Skin epidermis (tissue), 12 donors: Measurements from ENCODE around the gene CDNF.
"Not testable (repeated sequence)": the region's sequence is repeated elsewhere in the genome, so short reads cannot be mapped to it uniquely, and the experiment has no call there.

Experiments used
- H3K27ac ChIP-seq, 21 experiments: fragments of 200-600 bp; sonication (generic) in 11 of 21; one replicate each; pipeline ENCODE4 v1.5.0; 2020; ENCODE audit warnings: mild to moderate bottlenecking in 3 of 21, inconsistent platforms in 2 of 21, moderate library complexity in 2 of 21
- H3K4me3 ChIP-seq, 7 experiments: fragments of 200-600 bp; sonication (generic) in 2 of 7; one replicate each; pipeline ENCODE4 v1.5.0; 2020; ENCODE audit warnings: inconsistent platforms in 2 of 7, mild to moderate bottlenecking in 2 of 7, moderate library complexity in 1 of 7

Gene CDNF

DNA sequence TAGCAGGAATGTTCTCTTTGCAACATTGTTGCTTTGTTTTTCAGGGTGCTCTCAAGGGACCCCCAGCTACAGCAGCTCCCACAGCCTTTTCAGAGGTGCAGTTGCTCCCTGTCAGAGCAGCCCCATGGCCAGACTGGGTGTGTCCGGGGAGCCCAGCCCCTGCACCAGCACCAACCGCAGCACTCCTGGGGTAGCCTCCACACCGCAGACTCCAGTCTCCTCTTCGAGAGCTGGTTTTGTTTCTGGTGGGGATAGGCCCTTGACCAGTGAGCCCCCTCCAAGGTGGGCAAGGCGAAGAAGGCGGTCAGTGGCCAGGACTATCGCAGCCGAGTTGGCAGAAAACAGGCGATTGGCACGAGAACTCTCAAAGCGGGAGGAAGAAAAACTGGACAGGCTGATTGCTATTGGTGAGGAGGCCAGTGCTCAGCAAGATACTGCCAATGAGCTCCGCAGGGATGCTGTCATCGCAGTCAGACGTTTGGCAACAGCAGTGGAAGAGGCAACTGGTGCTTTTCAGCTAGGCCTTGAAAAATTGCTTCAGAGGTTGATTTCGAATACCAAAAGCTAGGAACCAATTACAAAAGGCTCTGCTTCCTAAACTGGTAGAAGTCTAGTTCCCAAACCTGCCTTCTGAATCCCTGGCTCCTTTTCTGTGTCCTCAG lies 5.6 kb upstream of the CDNF start:
- no peak overlapping the region for H3K4me3 ChIP-seq
- H3K27ac ChIP-seq: no peak overlapping the region

DNA sequence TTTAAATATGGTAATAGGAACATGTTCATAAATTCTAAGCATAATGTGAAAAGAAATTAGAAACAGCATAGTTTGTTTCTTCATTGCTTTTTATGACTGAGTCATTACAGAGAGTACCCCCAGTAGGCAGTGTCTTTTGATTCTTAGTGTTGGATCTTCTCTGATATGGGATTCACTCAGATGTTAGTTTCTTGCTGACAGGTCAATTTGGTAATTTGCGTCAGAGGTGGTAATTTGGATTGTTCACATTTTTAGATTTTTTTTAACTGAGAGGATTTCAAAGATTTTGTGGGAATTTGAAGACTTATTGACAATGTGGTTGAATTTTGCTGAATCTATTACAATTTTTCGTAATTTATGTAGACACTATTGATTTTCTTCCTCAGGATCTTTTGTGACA lies 2.3 kb upstream of the CDNF start:
- H3K27ac ChIP-seq: no peak overlapping the region
- no peak overlapping the region for H3K4me3 ChIP-seq

DNA sequence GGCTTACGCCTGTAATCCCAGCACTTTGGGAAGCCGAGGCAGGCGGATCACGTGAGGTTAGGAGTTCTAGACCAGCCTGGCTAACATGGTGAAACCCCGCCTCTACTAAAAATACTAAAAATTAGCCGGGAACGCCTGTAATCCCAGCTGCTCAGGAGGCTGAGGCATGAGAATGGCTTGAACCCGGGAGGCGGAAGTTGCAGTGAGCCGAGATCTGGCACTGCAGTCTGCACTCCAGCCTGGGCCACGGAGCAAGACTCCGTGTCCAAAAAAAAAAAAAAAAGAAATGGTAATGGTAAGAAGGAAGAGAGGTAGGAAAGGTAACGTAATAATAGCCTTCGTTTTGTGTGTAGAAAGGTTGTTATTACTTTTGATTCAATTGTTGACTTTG lies 1.5 kb upstream of the CDNF start:
- Histone ChIP-seq H3K27ac (peak overlapping the region in 18 of 21 experiments; percentile 86 to 99 (median 94)), H3K4me3 (peak overlapping the region; percentile 93 to 100 (median 96))

- Histone ChIP-seq H3K27ac (peak overlapping the region; percentile 60 to 99 (median 93)), H3K4me3 (peak overlapping the region; percentile 93 to 100 (median 96))
Measured at GRCh38 chr10:14838582-14839304, 906 bp upstream of the CDNF start.

GRCh38 chr10:14837003-14837756 lies 657 bp downstream of the CDNF start:
- Histone ChIP-seq H3K4me3 (peak overlapping the region; percentile 93 to 100 (median 96)), H3K27ac (peak overlapping the region; percentile 42 to 98 (median 94))

- Histone ChIP-seq H3K27ac (peak overlapping the region in 5 of 21 experiments; percentile 86 to 94 (median 90)), H3K4me3 (no peak overlapping the region)
Measured at GRCh38 chr10:14836208-14836607, 1.6 kb downstream of the CDNF start.

DNA sequence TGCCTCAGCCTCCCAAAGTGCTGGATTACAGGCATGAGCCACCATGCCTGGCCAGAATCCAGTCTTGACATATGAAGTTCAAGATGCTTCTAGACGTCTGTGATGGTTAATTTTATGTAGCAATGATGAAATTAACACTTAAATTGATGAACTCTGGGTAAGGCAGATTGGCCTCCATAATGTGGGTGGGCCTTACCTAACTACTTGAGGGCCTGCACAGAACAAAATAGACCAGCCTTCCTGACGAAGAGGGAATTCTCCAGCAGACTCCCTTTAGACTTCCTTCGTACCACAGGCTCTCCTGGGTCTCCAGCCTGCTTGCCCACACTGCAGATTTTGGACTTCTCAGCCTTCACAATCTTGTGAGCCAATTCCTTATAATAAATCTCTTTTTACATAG lies 4.7 kb downstream of the CDNF start:
- Histone ChIP-seq H3K4me3 (no peak overlapping the region), H3K27ac (no peak overlapping the region)

GRCh38 chr10:14826076-14826829 lies 11.6 kb downstream of the CDNF start:
- Histone ChIP-seq H3K4me3 (no peak overlapping the region), H3K27ac (no peak overlapping the region)

DNA sequence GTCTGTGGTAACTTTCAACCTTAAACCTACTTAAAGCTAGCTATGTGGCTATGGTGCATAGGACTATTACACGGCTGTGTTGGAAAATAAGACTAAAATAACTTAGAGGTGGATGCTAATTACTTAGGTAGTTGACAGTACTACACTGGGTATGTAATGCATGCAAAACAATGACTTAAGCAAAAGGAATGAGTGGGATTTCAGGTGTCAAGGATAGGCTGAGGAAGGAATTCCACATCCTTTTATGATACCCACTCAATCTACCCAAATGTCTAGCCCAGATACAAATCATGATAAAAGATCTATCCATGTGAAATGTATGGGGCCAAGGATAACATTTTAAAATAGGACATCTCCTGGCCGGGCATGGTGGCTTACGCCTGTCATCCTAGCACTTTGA lies 13.9 kb downstream of the CDNF start:
- no peak overlapping the region for H3K4me3 ChIP-seq
- no peak overlapping the region for H3K27ac ChIP-seq

DNA sequence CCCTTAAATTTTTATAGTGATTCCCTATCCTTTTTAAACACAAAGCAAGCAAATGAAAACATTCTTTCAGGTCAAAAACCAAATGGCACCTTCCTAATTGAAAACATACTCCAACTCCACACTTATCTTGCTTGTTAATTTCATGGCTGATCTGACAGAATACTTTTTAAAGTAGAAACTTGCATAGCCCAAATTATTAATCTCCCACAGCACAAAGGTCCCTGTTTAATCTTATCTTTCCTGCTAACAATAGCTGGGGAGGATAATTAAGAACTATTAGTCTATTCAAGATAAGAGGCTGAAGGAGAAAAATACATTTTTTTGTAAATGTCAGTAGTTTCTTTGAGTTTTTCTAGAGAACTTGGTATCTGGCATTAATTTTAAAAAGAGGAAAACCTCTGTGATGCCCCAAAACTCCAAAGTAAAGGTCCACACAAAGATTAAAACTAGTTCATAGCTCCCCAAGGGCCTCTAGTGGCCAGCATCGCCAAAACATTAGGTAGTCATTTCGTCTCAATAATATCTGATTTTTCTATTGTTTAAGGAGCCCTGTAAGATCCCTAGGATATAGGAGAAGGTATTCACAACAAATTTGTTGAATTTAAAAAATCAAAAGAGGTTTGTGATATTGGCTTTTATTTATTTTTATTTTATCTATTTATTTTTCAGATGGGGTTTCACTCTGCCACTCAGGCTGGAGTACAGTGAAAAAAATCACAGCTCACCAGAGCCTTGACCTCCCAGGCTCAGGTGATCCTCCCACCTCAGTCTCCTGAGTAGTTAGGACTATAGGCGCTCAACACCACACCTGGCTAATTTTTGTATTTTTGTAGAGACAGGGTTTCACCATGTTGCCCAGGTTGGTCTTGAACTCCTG lies 14.7 kb downstream of the CDNF start:
- Histone ChIP-seq H3K4me3 (no peak overlapping the region), H3K27ac (no peak overlapping the region)

GRCh38 chr10:14821635-14822375 lies 16.0 kb downstream of the CDNF start:
- no peak overlapping the region for H3K4me3 ChIP-seq
- H3K27ac ChIP-seq: no peak overlapping the region

DNA sequence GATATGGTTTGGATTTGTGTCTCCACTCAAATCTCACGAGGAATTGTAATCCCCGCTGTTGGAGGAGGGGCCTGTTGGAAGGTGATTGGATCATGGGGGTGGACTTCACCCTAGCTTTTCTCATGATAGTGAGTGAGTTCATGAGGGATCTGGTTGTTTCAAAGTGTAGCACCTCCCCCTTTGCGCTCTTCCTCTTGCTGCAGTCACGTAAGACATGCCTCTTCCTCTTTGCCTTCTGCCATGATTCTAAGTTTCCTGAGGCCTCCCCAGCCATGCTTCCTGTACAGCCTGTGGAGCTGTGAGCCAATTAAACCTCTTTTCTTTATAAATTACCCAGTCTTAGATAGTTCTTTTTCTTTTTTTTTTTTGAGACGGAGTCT lies 17.1 kb downstream of the CDNF start:
- no peak overlapping the region for H3K27ac ChIP-seq

GRCh38 chr10:14820010-14820774 lies 17.6 kb downstream of the CDNF start:
- no peak overlapping the region for H3K4me3 ChIP-seq
- H3K27ac ChIP-seq: no peak overlapping the region

More for the DNA sequence above, 17.1 kb downstream of the CDNF start:
- H3K4me3 ChIP-seq: no peak overlapping the region

- not testable (repeated sequence) for H3K27ac ChIP-seq, H3K4me3 ChIP-seq
Measured at GRCh38 chr10:14816717-14817116, 21.1 kb downstream of the CDNF start.

DNA sequence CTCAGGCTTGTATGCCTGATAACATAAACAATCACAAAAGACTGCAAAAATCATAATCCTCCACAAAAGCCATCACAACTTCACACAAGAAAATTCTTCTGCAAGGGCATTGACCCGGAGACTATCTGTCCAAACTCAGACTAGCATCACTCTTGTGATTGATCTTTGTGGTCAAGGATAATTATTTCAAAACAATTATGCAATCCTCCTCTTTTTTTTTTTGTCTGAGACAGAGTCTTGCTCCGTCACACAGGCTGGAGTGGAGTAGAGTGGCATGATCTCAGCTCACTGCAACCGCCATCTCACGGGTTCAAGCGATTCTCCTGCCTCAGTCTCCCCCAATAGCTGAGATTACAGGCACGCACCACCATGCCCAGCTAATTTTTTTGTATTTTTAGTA lies 22.2 kb downstream of the CDNF start:
- H3K27ac ChIP-seq: no peak overlapping the region
- no peak overlapping the region for H3K4me3 ChIP-seq

GRCh38 chr10:14812271-14812670 lies 25.6 kb downstream of the CDNF start:
- H3K27ac ChIP-seq: no peak overlapping the region
- no peak overlapping the region for H3K4me3 ChIP-seq
